Immature natural killer cell (primary cell): ENCODE results near the gene SUPT6H. TPM values are rescaled to one million over a fixed set of nuclear protein-coding genes. Genes with fewer than 3 reads are reported as not detected.

Experiments used
- polyA plus RNA-seq, 3 donors: library from polyadenylated mRNA; unstranded; fragments of 300-500 nt; fragmentation: Illumina TruSeq; gene quantifications; one replicate each; pipeline ENCODE4 v1.2.3, GENCODE V29; 2021

Gene SUPT6H
- polyA plus RNA-seq, 3 donors from 2014 or later: 5.2 to 18.3 (median 7.4) TPM

Other genes starting within 250 kb of the SUPT6H start
- gene SLC13A2, start 188.6 kb upstream of the SUPT6H start, polyA plus RNA-seq: not detected
- not detected for gene FOXN1, start 155.9 kb upstream of the SUPT6H start, polyA plus RNA-seq
- gene UNC119, start 109.6 kb upstream of the SUPT6H start, polyA plus RNA-seq: 10 to 100 TPM; 45.4 to 61.1 (median 50.4) TPM
- gene PIGS, start 90.7 kb upstream of the SUPT6H start, polyA plus RNA-seq: 100 to 1,000 TPM in 1 of 3 donors, 10 to 100 TPM in 2; 71.7 to 135 (median 96.8) TPM
- 10 to 100 TPM; 50.9 to 80.1 (median 53.2) TPM for gene ALDOC, start 85.3 kb upstream of the SUPT6H start, polyA plus RNA-seq
- 1 to 10 TPM in 2 of 3 donors, under 1 TPM in 1; 0.73 to 4.1 (median 3.2) TPM for gene SPAG5, start 63.2 kb upstream of the SUPT6H start, polyA plus RNA-seq
- under 1 TPM in 1 of 3 donors, not detected in 2; 0.73 TPM for gene RSKR, start 48.0 kb upstream of the SUPT6H start, polyA plus RNA-seq
- gene BLTP2, start 17.0 kb upstream of the SUPT6H start, polyA plus RNA-seq: 10 to 100 TPM; 16.1 to 43.2 (median 24.3) TPM
- 100 to 1,000 TPM; 101 to 153 (median 112) TPM for gene SDF2, start 299 bp upstream of the SUPT6H start, polyA plus RNA-seq
- gene PROCA1, start 49.7 kb downstream of the SUPT6H start, polyA plus RNA-seq: 1 to 10 TPM in 1 of 3 donors, under 1 TPM in 2; 0.59 to 1.8 (median 0.60) TPM
- gene RAB34, start 55.7 kb downstream of the SUPT6H start, polyA plus RNA-seq: 1 to 10 TPM; 2.3 to 6.1 (median 5.3) TPM
- 1,000 to 10,000 TPM; 2,545 to 3,232 (median 2,896) TPM for gene RPL23A, start 57.8 kb downstream of the SUPT6H start, polyA plus RNA-seq
- gene TLCD1, start 64.0 kb downstream of the SUPT6H start, polyA plus RNA-seq: not detected
- 1 to 10 TPM; 1.7 to 4.2 (median 3.6) TPM for gene NEK8, start 66.6 kb downstream of the SUPT6H start, polyA plus RNA-seq
- gene TRAF4, start 81.8 kb downstream of the SUPT6H start, polyA plus RNA-seq: 1 to 10 TPM; 2.5 to 5.1 (median 2.7) TPM
- 10 to 100 TPM in 1 of 3 donors, 1 to 10 TPM in 2; 2.5 to 13.7 (median 4.9) TPM for gene FAM222B, start 180.6 kb downstream of the SUPT6H start, polyA plus RNA-seq
- 10 to 100 TPM; 32.6 to 48.9 (median 43.5) TPM for gene ERAL1, start 192.8 kb downstream of the SUPT6H start, polyA plus RNA-seq
- 100 to 1,000 TPM; 275 to 360 (median 296) TPM for gene FLOT2, start 235.5 kb downstream of the SUPT6H start, polyA plus RNA-seq
- 10 to 100 TPM; 21.4 to 27.4 (median 22.2) TPM for gene DHRS13, start 240.9 kb downstream of the SUPT6H start, polyA plus RNA-seq